Pancreas (tissue), 10 donors: ENCODE results near the gene ST3GAL5. TPM values are rescaled to one million over a fixed set of nuclear protein-coding genes. Genes with fewer than 3 reads are reported as not detected.

ENCODE experiments used
- ATAC-seq, 4 donors: fragments of 200-7000 bp; cut with Tn5 transposase; one replicate each; pipeline versions ENCODE4 v1.8.0 to v1.9.1; 2020; ENCODE audit warnings: mild to moderate bottlenecking in 4 of 4, moderate library complexity in 4 of 4
- DNase-seq, 6 donors: peaks; one replicate each; pipeline ENCODE4 v3.0.0-alpha.2; 2020
- FAIRE-seq: peaks from 2 replicates; lab custom pipeline; 2012; peaks lifted over from hg19 to GRCh38; lab: Jason Lieb, UNC
- H3K27ac ChIP-seq, 4 donors: fragments of 200-600 bp; sonication (generic); 1 replicate in 3 of 4; 2 replicates in 1 of 4; pipeline versions ENCODE4 v1.5.0 to v1.8.0; 2020
- H3K27me3 ChIP-seq, 4 donors: fragments of 200-600 bp; one replicate each; pipeline ENCODE4 v1.8.0; 2021
- H3K36me3 ChIP-seq, 3 donors: fragments of 200-600 bp; sonication (generic) in 1 of 3; one replicate each; pipeline versions ENCODE4 v1.5.0 to v1.8.0; 2020 to 2021
- H3K4me1 ChIP-seq, 3 donors: fragments of 200-600 bp; one replicate each; pipeline ENCODE4 v1.8.0; 2021
- H3K4me3 ChIP-seq, 4 donors: fragments of 200-600 bp; sonication (generic) in 2 of 4; one replicate each; pipeline versions ENCODE4 v1.5.0 to v1.8.0; 2020 to 2021
- H3K9me3 ChIP-seq, 4 donors: fragments of 200-600 bp; one replicate each; pipeline ENCODE4 v1.8.0; 2021
- CTCF ChIP-seq, 4 donors: fragments of 200-600 bp; sonication (generic) in 3 of 4; IDR thresholded peaks; one replicate each; pipeline versions ENCODE4 v1.5.0 to v1.8.0; 2021; ENCODE audit warnings: antibody characterized with exemption in 4 of 4
- WGBS, 2 donors: extraction: QIAGEN DNeasy Blood & Tissue Kit; methylation state at CpG; one replicate each; pipeline ENCODE4 v1.1.7; 2013; 5-methylcytosine and 5-hydroxymethylcytosine counted together
- intact Hi-C, 3 donors: fragments of 100-400 bp; cut with DNase I; formaldehyde crosslinking; loops; one replicate each; pipeline versions ENCODE4 v1.11.1 to v1.14.2; 2022
- polyA plus RNA-seq, 2 donors: library from polyadenylated mRNA; stranded (reverse); fragments of 200-250 nt; gene quantifications; one replicate each; pipeline ENCODE4 v1.2.3, GENCODE V29; 2013
- total RNA-seq, 6 donors: library from RNA; stranded (reverse); fragmentation: NEBNext Ultra II Directional in 4 of 6; extraction: Animal tissue kit (Norgen Biotek cat#: 25700) in 4 of 6; gene quantifications; one replicate each; pipeline versions ENCODE4 v1.2.1 to v1.2.4, GENCODE V29; 2021 to 2023
- donor health status: healthy with polysubstance abuse.
- donor health status: DM: no; HTN: no; CAD: no; lungs with moderate emphysema.
- donor health status: DM: no; HTN: no; CAD: no.
- donor health status: control.
- donor health status: control.
- donor health status: Bipolar disorder and iron deficiency.
- donor health status: DM: yes; HTN: yes; CAD: no.
- donor health status: DM: no; HTN: no; CAD: no.
- donor health status: DM: no; HTN: no; CAD: no.
- donor health status: DM: yes; HTN: yes; CAD: no.

Gene ST3GAL5
- total and polyA plus RNA-seq, 8 donors = 4.4 to 14.5 (median 6.9) TPM

- H3K27ac ChIP-seq = no peak overlapping the region
- no peak overlapping the region for H3K4me3 ChIP-seq
- FAIRE-seq (no peak), ATAC-seq (no peak), DNase-seq (peak in 2 of 6 donors; percentile 38 to 47)
- H3K27me3 ChIP-seq = no peaks in the 10 kb centered on the region
- no peaks in the 10 kb centered on the region for H3K36me3 ChIP-seq
- 87 to 95% methylated on average over 8 of the region's 8 CpGs for whole genome bisulfite sequencing, 2 donors
- TF ChIP-seq CTCF (IDR thresholded peaks at IDR 0.05) = no peak
- intact Hi-C loops = no loop called here
- H3K9me3 ChIP-seq = no peaks in the 10 kb centered on the region
- H3K4me1 ChIP-seq = peaks cover 0 to 3% (median 0%) of the 10 kb centered on the region in 3 donors
Measured at GRCh38 chr2:85787282-85787980, 101.4 kb downstream of the ST3GAL5 start.

Other genes starting within 250 kb of the ST3GAL5 start
- 10 to 100 TPM in 1 of 6 donors, under 1 TPM in 1, not detected in 4; 0.14 to 21.6 TPM for gene SFTPB, start 220.8 kb downstream of the ST3GAL5 start, total RNA-seq
- 1 to 10 TPM in 1 of 2 donors, under 1 TPM in 1; 0.95 to 3.1 TPM for gene SFTPB, start 220.8 kb downstream of the ST3GAL5 start, polyA plus RNA-seq
- 1 to 10 TPM in 1 of 6 donors, under 1 TPM in 2, not detected in 3; 0.75 to 1.3 (median 0.76) TPM for gene GNLY, start 194.6 kb downstream of the ST3GAL5 start, total RNA-seq
- gene GNLY, start 194.6 kb downstream of the ST3GAL5 start, polyA plus RNA-seq = 1 to 10 TPM in 1 of 2 donors, under 1 TPM in 1; 0.28 to 1.3 TPM
- 1 to 10 TPM; 1.7 to 4.3 (median 3.0) TPM for gene ATOH8, start 135.0 kb downstream of the ST3GAL5 start, total RNA-seq
- gene ATOH8, start 135.0 kb downstream of the ST3GAL5 start, polyA plus RNA-seq = 10 to 100 TPM in 1 of 2 donors, 1 to 10 TPM in 1; 8.9 to 13.9 TPM
- 10 to 100 TPM in 4 of 6 donors, 1 to 10 TPM in 2; 8.6 to 19.0 (median 15.3) TPM for gene POLR1A, start 216.9 kb upstream of the ST3GAL5 start, total RNA-seq
- 1 to 10 TPM; 3.9 to 5.0 TPM for gene POLR1A, start 216.9 kb upstream of the ST3GAL5 start, polyA plus RNA-seq
- gene PTCD3, start 217.2 kb upstream of the ST3GAL5 start, total RNA-seq = 10 to 100 TPM; 24.1 to 42.7 (median 30.4) TPM
- 10 to 100 TPM; 15.8 to 32.1 TPM for gene PTCD3, start 217.2 kb upstream of the ST3GAL5 start, polyA plus RNA-seq